RWPE1 (cell line): ENCODE data around the gene MAP2K3.
"Not testable (repeated sequence)": the region's sequence is repeated elsewhere in the genome, so short reads cannot be mapped to it uniquely, and the experiment has no call there.

Source experiments
- CTCF ChIA-PET: fragments of 350-600 bp; sonication (Branson Sonifier 250); formaldehyde crosslinking; extraction: SDS; loops from one replicate; lab custom pipeline; 2021; lab: Yijun Ruan, JAX
- POLR2A ChIA-PET: fragments of 400-600 bp; formaldehyde crosslinking; extraction: SDS; loops from one replicate; lab custom pipeline; 2020; ENCODE audit warnings: antibody characterized with exemption; ENCODE audit not compliant: low non-redundant PET; lab: Yijun Ruan, JAX
- DNase-seq: peaks from one replicate; pipeline ENCODE4 v3.0.0; 2012; ENCODE audit warnings: low spot score
- H3K27ac ChIP-seq: fragments of 450-650 bp; 2 replicates; pipeline ENCODE4 v1.5.1; 2017
- CTCF ChIP-seq: fragments of 450-650 bp; conservative IDR thresholded peaks from 2 replicates; pipeline ENCODE4 v1.5.1; 2017; ENCODE audit warnings: low read depth, mild to moderate bottlenecking

MAP2K3 gene

GRCh38 chr17:21320430-21320829, 35.9 kb downstream of the MAP2K3 start:
- H3K27ac ChIP-seq, DNase-seq, POLR2A ChIA-PET: not testable (repeated sequence)
- CTCF ChIA-PET: interaction anchor here (1.6 kb wide), 1 partner anchor 191 kb away, joined by 5 read pairs; no protein-coding TSS in a partner anchor

GRCh38 chr17:21321061-21321460, 36.5 kb downstream of the MAP2K3 start:
- H3K27ac ChIP-seq, DNase-seq, POLR2A ChIA-PET: not testable (repeated sequence)
- CTCF ChIA-PET: interaction anchor here (1.6 kb wide), 1 partner anchor 41 kb away, joined by 4 read pairs; no protein-coding TSS in a partner anchor

DNA sequence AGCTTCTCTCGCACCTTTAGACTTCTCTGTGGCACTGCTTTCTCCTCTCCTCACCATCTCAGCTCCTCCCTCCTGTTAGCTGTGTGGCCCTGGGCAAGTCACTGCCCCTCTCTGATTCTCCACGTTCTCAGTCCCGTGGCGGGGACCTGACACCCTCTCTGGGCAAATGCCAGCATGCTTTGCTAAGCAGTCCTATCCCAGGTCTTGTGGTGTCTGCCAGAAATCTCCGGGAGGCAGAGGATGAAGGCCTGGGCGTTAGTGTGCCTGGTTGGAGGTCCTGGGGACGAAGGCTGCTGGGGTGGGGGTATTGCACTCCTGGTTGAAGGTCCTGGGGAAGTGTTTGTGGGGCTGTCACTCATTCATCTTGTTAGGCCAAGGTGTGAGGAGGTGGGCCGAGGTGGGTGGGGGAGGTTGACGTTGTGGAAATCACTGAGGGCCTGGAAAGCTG, 37.3 kb downstream of the MAP2K3 start:
- CTCF ChIA-PET: interaction anchor here (1.6 kb wide), 1 partner anchor 42 kb away, joined by 4 read pairs; no protein-coding TSS in a partner anchor
- POLR2A ChIA-PET, H3K27ac ChIP-seq, DNase-seq: not testable (repeated sequence)

DNA sequence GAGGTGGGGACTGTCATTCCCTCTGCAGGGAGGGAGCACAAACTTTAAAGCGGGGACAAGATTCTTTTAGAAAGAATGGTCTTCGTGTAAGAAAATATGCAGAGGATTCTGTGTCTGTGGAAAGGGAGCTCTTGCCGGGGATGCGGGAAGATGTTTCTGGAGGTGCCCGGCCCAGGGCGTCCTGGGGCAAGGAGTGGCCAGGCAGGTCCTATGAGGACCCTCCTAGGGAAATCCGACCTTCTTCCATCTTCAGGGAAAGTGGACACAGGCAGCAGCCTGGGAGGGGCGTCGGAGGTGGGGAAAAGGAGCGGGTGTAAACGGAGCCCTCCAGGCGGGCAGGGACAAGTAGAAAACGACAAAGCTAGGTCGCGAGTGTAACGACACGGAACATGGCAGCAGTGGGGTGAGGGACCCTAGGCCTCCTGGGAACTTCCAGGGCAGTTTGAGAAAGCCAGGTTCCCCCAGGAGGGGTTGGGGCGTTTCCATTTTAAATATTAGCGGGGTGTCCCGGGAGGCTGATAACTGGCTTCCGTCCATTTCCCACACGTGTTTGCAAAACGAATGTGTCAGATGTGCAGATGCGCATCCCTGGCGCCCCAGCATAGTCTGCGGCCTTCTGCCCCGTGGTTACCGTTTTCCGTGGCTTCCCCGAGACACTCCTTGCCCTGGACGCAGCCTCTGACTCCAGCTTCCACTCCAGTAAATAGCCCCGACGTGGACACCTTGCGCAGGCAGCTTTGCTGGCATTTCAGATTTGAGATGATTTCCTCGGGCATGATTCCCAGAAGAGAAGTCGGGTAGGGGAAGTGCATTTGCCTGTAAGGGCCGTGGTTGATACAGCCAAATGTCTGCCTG, 39.0 kb downstream of the MAP2K3 start:
- POLR2A ChIA-PET, H3K27ac ChIP-seq, CTCF ChIA-PET, DNase-seq: not testable (repeated sequence)

DNA sequence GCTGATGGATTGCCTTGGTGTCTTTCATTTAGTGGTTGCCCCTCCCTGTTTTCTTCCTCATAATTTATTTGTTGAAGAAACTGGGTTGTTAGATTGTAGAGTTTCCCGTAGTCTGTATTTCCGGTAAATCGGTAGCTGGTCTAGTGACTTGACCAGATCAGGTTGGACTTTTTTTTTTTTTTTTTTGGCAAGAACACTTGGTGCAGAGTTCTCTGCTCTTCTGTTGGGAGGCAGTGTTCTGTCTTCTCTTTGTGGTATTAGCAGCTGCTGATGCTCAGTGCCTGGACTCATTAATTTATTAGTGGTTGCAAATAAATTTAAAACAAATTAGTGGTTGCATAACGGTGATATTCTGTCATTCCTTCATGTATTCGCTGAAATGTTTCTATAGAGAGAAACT, 40.2 kb downstream of the MAP2K3 start:
- H3K27ac ChIP-seq, DNase-seq, CTCF ChIA-PET, POLR2A ChIA-PET: not testable (repeated sequence)

- H3K27ac ChIP-seq, CTCF ChIA-PET, POLR2A ChIA-PET, DNase-seq: not testable (repeated sequence)
Observed at GRCh38 chr17:21327921-21328320, 43.4 kb downstream of the MAP2K3 start.

- H3K27ac ChIP-seq, POLR2A ChIA-PET, DNase-seq, CTCF ChIA-PET: not testable (repeated sequence)
Observed at GRCh38 chr17:21328778-21329177, 44.3 kb downstream of the MAP2K3 start.

DNA sequence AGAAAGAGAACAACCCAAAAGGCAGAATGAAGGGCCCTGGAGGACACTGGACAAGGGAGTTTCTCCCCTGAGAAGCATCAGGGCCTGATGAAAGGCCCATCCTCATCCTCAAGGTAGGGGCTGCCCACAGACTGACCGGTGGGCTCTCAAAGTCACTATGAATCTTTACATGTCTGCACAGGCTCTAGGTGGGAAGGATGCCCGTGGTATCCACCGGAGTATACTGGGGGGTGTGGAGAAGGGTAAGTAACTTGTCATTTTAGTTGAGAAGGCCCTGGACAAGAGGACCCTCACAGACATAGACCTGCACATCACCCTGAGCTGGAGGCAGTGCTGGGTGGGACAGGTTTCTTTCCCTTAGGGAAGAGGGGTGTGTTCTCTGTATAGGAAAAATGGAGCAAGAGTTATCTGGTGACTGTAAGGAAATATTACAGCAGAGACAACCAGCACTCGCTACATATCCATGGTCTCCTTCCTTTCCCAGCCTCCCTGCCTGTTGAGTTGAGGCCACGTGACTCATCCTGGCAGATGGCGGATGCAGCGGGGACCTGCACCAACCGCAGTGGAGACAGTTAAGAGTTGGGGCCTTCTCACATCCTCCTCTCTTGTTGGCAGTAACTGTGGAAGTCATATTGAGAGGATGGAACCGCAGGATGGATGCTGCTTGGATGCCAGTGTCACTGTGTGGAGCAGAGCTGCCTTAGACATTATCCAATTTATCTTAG, 46.1 kb downstream of the MAP2K3 start:
- POLR2A ChIA-PET: no interaction called here
- no peak overlapping the region for H3K27ac ChIP-seq
- no peak for TF ChIP-seq CTCF
- CTCF ChIA-PET: no interaction called here
- DNase-seq: no peak

DNA sequence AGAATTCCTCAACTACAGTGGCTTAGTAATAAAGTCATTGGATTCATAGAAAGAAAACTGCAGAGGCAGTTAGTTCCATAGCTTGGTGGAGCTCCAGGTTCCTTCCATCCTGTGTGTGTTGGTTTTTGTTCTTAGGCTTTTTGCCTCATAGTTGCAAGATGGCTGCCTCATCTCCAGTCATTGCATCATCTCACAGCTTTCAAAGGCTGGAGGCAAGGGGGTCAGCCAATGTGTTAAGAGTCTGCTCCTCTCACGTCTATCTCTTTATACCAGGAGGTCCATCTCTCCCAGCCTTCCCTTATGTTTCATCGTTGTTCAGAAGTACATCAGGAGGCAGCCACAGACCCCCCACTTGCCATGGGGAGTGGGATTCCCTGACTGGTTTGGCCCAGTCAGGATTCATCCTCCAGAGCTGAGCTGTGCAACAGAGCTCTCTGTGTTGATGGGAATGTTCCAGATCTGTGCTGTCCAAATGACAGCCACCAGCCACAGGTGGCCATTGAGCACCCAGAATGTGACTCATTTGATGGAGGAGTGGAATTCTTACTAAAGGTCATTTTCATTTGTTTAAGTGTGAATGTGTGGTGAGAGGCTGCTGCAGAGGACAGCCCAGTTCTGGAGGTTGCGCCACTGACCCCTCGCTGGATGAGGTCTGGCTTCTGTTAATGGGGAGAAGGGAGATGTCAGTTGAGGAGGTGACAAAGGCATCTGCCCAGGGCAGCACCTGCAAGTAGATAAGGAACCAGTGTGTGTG, 52.2 kb downstream of the MAP2K3 start:
- POLR2A ChIA-PET, DNase-seq: not testable (repeated sequence)

GRCh38 chr17:21337981-21338625, 53.6 kb downstream of the MAP2K3 start:
- POLR2A ChIA-PET: not testable (repeated sequence)

More for the DNA sequence above, 52.2 kb downstream of the MAP2K3 start:
- H3K27ac ChIP-seq, CTCF ChIA-PET: not testable (repeated sequence)

More at GRCh38 chr17:21337981-21338625, 53.6 kb downstream of the MAP2K3 start:
- CTCF ChIA-PET, H3K27ac ChIP-seq, DNase-seq: not testable (repeated sequence)
